NCI-H1417 (cell line): ENCODE data around the gene STAT5A.

Source experiments
- DNase-seq, 3 experiments: peaks; one replicate each; lab custom pipeline; 2025; lab: John Stamatoyannopoulos, UW

STAT5A gene

GRCh38 chr17:42268236-42268635 is 20.1 kb upstream of the STAT5A start:
- no peak for DNase-seq

DNA sequence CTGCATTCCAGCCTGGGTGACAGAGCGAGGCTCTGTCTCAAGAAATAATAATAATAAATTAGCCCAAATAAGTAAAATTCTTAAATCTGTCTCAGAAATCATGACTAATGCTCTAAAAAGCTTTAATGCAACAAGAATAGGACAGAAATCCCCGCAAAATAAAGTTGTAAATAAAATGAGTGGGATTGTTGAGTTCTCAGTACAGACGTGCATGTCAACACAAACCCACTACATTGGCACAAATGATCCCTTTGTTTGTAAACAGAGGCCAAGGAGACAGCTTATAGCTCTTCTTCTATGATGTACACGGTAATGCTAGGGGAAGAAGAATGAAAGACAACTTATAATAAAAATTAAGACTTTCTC is 18.1 kb upstream of the STAT5A start:
- no peak for DNase-seq

GRCh38 chr17:42270596-42270995 is 17.7 kb upstream of the STAT5A start:
- no peak for DNase-seq

DNA sequence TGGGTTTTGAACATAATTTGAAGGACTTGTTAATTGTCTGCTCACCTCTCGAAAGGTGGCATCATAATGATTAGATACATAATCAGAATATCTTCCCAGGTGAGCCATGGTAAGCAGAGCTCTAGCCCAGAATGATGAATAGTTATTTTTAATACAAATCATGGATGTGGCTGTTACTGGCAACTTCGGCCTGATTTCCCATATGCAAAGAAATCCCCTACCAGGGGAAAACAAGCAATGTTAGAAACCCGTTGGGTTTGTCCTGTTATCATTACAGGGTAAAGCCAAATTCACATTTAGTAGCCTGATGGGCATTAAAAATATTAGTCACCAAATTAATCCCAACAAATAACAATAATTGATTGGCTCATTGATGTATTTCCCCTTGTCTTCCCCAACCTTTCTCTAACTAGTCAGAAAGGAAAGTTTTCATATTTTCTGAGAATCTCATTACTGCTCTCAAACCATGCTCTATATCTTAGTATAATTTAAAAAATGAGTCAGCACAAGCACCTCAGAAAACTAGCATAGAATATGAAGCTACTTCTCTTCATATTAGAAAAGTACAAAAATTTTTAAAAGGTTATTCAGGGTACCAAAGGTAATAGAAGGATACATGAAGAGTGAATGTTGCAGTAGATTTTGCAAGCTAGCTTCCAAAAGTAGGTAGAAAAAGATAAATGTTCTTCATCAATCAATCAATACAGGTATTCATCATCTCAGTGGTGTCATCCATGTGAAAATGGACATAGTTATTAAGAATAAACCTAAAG is 17.1 kb upstream of the STAT5A start:
- no peak for DNase-seq

DNA sequence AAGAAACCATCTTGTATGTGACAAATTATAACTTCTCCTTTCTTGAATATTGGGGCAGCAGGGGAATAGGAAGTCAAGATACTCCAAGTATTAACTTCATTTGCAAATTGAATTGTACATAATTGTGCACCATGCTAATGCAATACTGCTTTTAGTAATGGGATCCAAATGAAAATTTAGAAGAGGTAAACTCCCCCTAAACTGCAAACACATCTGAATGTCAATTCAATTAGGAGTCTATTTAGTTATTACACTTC is 16.6 kb upstream of the STAT5A start:
- DNase-seq: no peak

DNA sequence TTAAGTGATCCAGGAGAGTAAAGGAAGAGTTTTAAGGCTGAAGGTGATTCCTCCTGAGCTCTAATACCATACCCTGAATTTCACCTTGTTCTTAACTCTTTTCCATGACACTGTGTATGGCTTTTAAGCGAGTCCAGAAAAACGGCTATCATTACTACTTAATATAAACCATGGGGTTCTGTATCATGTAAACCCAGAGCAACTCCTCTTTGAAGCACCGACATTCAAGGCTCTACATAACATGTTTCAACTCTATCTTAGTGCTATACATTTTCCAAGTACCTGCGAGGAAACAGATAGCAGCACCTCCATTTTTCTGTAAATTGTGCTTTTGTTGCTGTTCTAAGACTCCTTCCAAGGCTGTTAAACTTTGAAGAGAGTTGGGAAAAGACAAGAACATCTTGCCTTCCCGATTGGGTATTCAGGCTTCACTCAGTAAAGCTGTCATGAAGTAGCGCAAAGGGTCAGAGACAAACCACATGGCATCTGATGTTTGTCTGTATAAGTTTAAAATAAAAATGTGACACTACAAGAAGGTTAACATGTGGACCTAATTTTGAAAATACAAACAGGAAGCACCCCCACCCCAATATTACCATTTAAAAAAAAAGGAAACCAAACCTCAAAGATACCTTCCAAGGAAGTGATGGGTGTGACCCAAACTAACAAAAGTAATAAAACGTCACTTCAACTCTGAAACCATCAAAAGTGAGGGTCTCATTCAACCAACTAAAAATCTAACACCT is 16.0 kb upstream of the STAT5A start:
- no peak for DNase-seq

DNA sequence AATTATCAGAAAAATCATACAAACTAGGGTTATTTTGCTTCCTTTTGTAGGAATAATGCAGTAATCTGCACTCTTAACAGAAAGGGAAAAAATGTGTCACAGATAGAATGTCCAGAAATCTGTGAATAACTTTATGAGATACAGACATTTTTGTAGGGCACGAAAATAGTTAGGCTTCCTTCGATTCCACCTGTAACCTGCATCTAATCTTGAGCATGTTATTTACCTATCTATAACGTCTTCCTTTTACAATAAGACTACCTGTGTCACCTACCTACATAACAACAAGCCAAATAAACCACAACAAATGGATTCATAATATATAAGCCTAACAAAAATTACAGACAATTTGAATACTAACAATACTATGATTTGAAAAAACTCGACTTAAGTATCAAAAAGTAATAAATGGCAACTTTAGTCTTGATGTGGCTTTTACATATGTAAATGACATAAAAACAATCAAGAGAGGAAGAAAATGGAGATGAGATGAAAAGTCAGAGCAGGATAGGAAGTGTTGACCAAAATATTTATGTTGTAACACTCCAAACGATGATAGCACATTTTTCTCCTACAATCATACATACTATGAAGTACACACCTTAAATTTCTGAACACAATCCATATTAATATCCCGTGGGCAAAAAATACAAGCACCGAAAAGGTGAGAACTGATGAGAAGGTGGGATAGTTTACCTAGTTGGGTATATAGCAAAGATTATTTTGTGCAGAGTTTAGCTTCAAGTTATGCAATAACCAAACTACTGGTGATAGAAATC is 14.6 kb upstream of the STAT5A start:
- no peak for DNase-seq

- DNase-seq: no peak
Measured at GRCh38 chr17:42274253-42274542, 14.1 kb upstream of the STAT5A start.

GRCh38 chr17:42274812-42275526 is 13.3 kb upstream of the STAT5A start:
- DNase-seq: peak; percentile 33 to 53 (median 34)

GRCh38 chr17:42275527-42276358 is 12.6 kb upstream of the STAT5A start:
- peak in 2 of 3 experiments; percentile 64 to 66 for DNase-seq

GRCh38 chr17:42276359-42276608 is 12.0 kb upstream of the STAT5A start, which contains the start of gene STAT5B:
STAT5B (minus strand) TSS chr17:42276391; CDS start chr17:42232127, 44,264 bp downstream.
- peak; percentile 71 to 82 (median 76) for DNase-seq

DNA sequence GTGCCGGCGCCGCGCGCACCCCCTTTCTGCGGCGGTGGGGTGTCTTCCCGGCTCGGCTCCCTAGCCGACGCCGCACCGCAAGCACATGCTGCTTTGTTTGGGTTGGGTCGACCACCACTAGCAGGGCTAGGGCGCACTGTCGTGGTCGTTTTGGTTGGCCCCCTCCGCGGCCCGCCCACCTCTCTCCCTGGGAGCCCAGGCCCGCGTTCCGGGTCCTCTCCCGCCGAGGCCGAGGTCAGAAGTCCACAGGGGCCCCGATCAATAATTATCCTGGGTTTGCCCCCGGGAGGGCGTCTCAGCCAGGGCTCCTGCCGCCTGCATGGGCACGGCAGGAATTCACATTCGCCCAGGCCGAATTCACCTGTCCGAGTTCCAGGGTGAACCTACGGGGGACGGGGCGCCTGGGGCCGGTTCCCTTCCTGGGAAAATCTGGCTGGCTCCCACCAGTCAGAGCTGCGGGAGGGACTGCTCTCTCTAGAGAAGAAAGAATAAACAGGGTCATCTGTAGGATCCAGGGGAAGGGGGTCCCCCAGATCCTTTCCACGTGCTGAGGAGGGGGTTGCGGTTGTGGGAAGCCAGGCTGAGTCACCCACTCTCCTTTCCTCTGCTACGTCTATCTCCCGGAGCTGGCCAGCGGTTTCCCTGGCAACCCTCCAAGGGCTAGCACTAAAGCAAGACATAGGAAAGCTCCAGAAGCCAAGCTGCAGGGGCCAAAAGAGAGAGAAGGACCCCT is 11.5 kb upstream of the STAT5A start:
- peak; percentile 27 to 76 (median 64) for DNase-seq

DNA sequence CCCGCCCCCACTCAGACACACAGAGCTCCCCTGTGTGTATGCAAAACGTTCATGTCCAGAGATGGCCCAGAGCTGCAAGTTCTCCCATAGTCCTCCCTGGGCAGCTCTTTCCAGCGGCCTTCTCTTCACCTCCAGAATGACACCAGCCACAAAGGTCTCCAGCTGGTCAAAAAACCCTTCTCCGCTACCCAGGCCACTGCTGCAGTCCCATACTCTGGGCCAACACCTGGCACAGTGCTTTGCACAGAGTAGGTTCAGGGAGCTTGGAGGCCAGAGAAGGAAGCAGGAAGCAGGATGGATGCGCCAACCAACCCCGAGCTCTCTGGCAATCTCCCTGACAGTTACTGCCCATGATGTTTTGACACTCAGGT is 11.0 kb upstream of the STAT5A start:
- no peak for DNase-seq

DNA sequence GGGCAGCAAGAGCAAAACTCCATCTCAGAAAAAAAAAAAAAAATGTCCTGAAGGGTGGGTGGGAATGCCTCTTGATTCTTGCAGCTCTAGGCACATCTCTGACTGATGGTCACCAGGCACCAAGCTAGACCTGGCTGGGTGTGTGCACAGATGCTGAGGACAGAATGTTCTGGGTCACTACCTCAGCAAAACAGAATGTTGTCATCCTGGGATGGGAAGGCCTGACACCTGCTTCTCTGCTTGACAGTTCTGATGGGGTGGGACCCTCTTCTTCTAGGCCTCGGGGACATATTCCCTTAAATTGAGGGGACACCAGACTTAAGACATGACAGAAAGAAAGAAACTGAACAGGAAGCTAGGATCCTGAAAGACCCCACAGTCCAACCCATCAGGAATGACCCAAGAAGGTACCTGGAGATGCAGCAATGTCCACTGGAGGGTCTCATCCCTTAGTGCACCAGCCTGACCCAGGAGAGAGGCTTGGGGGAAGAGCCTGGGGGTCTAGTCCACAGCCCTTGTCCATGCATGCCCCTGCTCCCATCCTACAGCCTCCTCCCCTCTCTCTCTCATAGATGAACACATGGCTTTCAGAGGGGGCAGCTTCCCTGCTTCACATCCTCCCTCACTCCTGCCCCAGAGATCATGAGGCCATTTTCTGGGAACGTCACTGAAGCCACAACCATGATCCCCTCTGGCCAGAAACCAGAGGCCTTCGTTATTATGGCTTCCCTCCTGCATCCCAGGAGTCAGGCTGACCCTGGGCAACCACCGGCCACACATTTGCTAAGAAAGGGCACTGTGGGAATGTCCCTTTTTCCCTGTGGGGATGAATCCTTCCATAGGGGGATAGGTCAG is 8.3 kb upstream of the STAT5A start:
- no peak for DNase-seq

DNA sequence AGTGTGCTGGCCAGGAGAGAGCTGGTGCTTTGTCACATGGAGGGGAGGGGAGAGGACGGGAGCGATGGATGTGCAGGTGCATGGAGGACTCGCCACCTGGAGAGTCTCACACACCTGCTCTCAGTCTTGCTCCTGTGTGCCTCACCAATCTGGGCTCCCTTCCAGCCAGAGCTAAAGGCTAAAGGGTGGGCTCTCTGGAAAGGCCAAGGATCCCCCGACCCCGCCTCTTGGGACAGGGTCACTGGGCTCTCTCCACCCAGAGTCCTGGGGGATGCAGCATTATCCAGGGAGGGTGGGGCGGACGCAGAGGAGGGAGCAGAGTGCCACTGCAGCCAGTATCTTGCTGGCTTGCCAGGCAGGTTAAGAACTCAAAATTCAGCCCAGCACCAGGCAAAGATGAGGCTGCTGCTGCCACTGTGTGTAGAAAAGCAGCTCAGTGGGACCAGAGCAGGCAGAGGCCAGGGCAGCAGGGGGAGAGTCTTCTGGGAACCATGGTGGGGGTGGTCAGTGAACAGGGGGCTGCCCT is 6.7 kb upstream of the STAT5A start:
- peak; percentile 76 to 92 (median 79) for DNase-seq

GRCh38 chr17:42282478-42283080 is 5.7 kb upstream of the STAT5A start:
- DNase-seq: peak in 1 of 3 experiments; percentile 12

DNA sequence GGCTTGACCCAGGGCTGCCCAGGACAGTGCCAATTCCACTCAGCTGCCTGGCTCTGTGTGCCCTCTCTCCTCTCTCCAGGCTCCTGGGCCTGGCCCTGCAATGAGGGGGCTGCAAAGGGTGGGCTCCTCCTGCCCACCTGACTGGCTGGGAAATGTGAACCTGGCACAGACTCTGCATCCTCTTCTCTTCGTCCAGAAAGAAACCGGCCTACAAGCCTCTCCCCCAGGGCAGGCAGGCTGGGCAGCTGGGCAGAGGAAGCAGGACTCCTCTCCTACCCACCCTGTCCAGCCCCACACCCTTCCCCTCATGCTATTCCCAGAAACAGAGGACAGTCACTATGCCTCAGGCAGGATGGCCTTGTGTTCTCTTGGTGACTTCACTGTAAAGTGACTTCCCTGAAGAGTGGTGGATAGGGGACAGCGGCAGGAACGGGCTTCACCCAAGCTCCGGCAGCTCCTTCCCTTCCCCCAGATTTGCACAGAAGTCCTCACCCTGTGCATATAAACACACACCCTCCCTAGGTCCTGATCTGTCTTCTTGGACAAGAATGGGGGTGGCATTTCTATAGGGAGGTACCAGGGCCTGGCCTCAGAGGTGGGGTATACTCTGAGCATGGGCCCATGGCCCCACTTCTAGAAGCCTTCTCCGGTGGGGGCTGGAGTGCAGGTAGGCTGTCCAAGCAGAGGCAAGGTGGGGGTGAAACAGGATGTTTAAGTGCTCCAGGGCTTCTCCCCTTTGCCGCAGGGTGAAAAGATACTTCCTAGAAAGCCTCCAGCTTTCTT is 4.9 kb upstream of the STAT5A start:
- no peak for DNase-seq

DNA sequence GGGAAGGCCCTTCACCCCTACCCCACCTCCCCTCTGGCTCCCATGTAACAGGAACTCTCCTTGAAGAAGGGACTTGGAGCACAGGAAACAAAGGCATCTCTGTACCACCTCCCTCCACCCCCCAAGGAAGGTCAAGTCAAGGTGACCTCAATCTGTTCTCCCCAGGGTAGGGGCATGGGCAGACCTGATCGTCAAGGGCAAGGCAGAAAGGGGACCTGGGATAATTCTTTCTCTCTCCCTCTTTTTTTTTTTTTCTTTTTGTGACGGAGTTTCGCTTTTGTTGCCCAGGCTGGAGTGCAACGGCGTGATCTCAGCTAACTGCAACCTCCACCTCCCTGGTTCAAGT is 4.3 kb upstream of the STAT5A start:
- no peak for DNase-seq

DNA sequence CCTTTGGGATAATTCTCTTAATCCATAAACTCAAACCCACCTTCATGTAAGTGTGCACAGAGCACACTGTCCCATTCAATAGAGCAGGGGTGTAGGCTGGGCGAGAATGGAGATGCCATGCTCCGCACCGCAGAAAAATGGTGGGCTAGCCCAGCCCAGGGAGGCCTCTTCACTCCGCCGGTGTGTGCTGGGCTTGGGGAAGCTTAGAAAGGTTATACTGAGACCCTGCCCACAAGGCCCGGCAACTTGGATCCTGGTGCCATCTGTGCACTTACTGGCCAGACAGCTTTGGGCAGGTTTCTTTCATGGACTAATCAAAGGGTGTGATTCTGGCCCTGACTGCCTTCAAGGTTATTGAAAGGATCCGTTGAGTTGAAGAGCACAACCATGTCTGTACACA is 3.7 kb upstream of the STAT5A start:
- no peak for DNase-seq
